SK-N-SH treated with all-trans-retinoic acid at 6 μM for 48 hours (cell line): ENCODE measurements around the gene SETD3.

Experiments
- ARNTL ChIP-seq: fragments of 450-650 bp; formaldehyde crosslinking; IDR thresholded peaks from 2 replicates; pipeline ENCODE4 v1.5.0; 2020; ENCODE audit warnings: low read depth, mild to moderate bottlenecking, moderate library complexity, borderline replicate concordance
- GLIS3 ChIP-seq: fragments of 250-450 bp; sonication (Bioruptor Pico); IDR thresholded peaks from 2 replicates; pipeline ENCODE4 v1.5.0; 2020; ENCODE audit warnings: mild to moderate bottlenecking, moderate library complexity
- ISL1 ChIP-seq: fragments of 250-450 bp; sonication (Bioruptor Pico); IDR thresholded peaks from 2 replicates; pipeline ENCODE4 v2.1.2; 2022; ENCODE audit warnings: mild to moderate bottlenecking, moderate library complexity
- RARB ChIP-seq: fragments of 250-450 bp; sonication (Bioruptor Pico); IDR thresholded peaks from 2 replicates; pipeline ENCODE4 v1.8.0; 2021; ENCODE audit warnings: mild to moderate bottlenecking, moderate library complexity
- TCF4 ChIP-seq: fragments of 250-450 bp; sonication (Bioruptor Pico); IDR thresholded peaks from 2 replicates; pipeline ENCODE4 v1.8.0; 2021; ENCODE audit warnings: mild to moderate bottlenecking, moderate library complexity, borderline replicate concordance
- ZFP3 ChIP-seq: fragments of 250-450 bp; sonication (Bioruptor Pico); IDR thresholded peaks from 2 replicates; pipeline ENCODE4 v1.5.0; 2020; ENCODE audit warnings: mild to moderate bottlenecking, moderate library complexity
- ZNF565 ChIP-seq: fragments of 450-650 bp; formaldehyde crosslinking; conservative IDR thresholded peaks from 2 replicates; pipeline ENCODE4 v1.5.0; 2020; ENCODE audit warnings: low read depth, mild to moderate bottlenecking, moderate library complexity
- ZNF70 ChIP-seq: fragments of 450-650 bp; formaldehyde crosslinking; IDR thresholded peaks from 2 replicates; pipeline ENCODE4 v1.5.0; 2020; ENCODE audit warnings: mild to moderate bottlenecking, moderate library complexity
- TF ChIP-seq, protein P1 (sequence below): fragments of 250-450 bp; sonication (Bioruptor Pico); IDR thresholded peaks from 2 replicates; pipeline ENCODE4 v1.5.1; 2020; ENCODE audit warnings: low read depth, mild to moderate bottlenecking, moderate library complexity
- TF ChIP-seq, protein P2 (sequence below): fragments of 250-450 bp; sonication (Bioruptor Pico); IDR thresholded peaks from 2 replicates; pipeline ENCODE4 v1.8.0; 2020; ENCODE audit warnings: mild to moderate bottlenecking, moderate library complexity, borderline replicate concordance
- TF ChIP-seq, protein P3 (sequence below): fragments of 250-450 bp; sonication (Bioruptor Pico); IDR thresholded peaks from 2 replicates; pipeline ENCODE4 v1.5.0; 2020; ENCODE audit warnings: mild to moderate bottlenecking, moderate library complexity
- TF ChIP-seq, protein P4 (sequence below): fragments of 250-450 bp; sonication (Bioruptor Pico); IDR thresholded peaks from 2 replicates; pipeline ENCODE4 v1.5.1; 2021; ENCODE audit warnings: mild to moderate bottlenecking, moderate library complexity

DNA sequence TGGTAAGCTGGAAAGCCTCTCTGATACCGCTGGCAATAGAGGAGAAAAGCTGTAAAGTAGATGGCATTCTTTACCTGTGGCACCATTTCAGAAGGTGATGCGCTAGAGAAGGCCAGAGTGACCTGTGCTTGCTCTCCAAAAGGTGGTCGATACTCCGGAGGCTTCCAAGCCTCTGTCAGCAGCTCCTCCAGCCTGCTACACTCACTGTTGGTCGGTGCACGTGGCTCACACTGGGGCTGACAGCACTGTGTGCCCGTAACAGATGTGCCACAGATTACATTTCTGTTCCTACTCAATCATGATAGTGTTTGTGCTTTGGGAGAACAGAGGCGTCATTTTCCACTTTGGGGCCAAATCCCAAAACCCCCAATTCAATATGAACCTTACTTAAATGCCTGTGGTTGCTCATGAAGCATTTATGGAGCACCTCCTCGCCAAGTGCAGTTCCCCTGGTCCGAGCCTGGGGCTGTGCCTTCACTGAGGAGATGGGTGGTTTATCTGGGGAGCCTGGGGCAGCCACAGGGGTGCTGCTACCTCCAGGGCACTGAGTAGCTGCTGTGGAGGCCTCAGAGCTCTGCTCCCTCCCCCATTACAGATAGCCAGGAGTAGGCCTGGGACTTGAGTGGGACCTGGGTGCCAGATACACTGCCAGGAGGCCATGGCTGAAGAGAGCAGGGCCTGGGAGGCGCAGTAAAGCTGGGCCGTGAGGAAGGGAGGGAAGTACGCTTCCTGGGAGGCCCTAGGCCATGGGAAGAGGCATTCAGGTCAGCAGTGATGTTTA lies 27.4 kb upstream of the SETD3 start:
- TF ChIP-seq ARNTL (CRISPR knock-in tag), result no peak
- TF ChIP-seq, protein P1, sequence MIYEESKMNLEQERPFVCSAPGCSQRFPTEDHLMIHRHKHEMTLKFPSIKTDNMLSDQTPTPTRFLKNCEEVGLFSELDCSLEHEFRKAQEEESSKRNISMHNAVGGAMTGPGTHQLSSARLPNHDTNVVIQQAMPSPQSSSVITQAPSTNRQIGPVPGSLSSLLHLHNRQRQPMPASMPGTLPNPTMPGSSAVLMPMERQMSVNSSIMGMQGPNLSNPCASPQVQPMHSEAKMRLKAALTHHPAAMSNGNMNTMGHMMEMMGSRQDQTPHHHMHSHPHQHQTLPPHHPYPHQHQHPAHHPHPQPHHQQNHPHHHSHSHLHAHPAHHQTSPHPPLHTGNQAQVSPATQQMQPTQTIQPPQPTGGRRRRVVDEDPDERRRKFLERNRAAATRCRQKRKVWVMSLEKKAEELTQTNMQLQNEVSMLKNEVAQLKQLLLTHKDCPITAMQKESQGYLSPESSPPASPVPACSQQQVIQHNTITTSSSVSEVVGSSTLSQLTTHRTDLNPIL, result no peak
- TF ChIP-seq TCF4 (CRISPR knock-in tag), result no peak
- TF ChIP-seq, protein P2, sequence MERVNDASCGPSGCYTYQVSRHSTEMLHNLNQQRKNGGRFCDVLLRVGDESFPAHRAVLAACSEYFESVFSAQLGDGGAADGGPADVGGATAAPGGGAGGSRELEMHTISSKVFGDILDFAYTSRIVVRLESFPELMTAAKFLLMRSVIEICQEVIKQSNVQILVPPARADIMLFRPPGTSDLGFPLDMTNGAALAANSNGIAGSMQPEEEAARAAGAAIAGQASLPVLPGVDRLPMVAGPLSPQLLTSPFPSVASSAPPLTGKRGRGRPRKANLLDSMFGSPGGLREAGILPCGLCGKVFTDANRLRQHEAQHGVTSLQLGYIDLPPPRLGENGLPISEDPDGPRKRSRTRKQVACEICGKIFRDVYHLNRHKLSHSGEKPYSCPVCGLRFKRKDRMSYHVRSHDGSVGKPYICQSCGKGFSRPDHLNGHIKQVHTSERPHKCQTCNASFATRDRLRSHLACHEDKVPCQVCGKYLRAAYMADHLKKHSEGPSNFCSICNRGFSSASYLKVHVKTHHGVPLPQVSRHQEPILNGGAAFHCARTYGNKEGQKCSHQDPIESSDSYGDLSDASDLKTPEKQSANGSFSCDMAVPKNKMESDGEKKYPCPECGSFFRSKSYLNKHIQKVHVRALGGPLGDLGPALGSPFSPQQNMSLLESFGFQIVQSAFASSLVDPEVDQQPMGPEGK, result no peak
- TF ChIP-seq, protein P3, sequence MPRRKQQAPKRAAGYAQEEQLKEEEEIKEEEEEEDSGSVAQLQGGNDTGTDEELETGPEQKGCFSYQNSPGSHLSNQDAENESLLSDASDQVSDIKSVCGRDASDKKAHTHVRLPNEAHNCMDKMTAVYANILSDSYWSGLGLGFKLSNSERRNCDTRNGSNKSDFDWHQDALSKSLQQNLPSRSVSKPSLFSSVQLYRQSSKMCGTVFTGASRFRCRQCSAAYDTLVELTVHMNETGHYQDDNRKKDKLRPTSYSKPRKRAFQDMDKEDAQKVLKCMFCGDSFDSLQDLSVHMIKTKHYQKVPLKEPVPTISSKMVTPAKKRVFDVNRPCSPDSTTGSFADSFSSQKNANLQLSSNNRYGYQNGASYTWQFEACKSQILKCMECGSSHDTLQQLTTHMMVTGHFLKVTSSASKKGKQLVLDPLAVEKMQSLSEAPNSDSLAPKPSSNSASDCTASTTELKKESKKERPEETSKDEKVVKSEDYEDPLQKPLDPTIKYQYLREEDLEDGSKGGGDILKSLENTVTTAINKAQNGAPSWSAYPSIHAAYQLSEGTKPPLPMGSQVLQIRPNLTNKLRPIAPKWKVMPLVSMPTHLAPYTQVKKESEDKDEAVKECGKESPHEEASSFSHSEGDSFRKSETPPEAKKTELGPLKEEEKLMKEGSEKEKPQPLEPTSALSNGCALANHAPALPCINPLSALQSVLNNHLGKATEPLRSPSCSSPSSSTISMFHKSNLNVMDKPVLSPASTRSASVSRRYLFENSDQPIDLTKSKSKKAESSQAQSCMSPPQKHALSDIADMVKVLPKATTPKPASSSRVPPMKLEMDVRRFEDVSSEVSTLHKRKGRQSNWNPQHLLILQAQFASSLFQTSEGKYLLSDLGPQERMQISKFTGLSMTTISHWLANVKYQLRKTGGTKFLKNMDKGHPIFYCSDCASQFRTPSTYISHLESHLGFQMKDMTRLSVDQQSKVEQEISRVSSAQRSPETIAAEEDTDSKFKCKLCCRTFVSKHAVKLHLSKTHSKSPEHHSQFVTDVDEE (CRISPR knock-in tag), result no peak
- no peak for TF ChIP-seq ISL1 (CRISPR knock-in tag)
- TF ChIP-seq GLIS3, result no peak
- TF ChIP-seq, protein P4, sequence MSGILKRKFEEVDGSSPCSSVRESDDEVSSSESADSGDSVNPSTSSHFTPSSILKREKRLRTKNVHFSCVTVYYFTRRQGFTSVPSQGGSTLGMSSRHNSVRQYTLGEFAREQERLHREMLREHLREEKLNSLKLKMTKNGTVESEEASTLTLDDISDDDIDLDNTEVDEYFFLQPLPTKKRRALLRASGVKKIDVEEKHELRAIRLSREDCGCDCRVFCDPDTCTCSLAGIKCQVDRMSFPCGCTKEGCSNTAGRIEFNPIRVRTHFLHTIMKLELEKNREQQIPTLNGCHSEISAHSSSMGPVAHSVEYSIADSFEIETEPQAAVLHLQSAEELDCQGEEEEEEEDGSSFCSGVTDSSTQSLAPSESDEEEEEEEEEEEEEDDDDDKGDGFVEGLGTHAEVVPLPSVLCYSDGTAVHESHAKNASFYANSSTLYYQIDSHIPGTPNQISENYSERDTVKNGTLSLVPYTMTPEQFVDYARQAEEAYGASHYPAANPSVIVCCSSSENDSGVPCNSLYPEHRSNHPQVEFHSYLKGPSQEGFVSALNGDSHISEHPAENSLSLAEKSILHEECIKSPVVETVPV, result no peak
- TF ChIP-seq ZFP3, result no peak
- TF ChIP-seq RARB (CRISPR knock-in tag), result no peak
- no peak for TF ChIP-seq ZNF565 (CRISPR knock-in tag)
- TF ChIP-seq ZNF70 (CRISPR knock-in tag), result no peak
